ENCODE data around the gene TNFRSF12A. TPM values are rescaled to one million over a fixed set of nuclear protein-coding genes. Genes with fewer than 3 reads are reported as not detected.

TNFRSF12A gene
- total and polyA plus RNA-seq, 2 of the 4 experiments (the other 2 are of a cell fraction), result 103 to 304 TPM

Small RNA genes within 50 kb of the gene (microRNA-seq; reads per million reads assigned to microRNA genes)
- not detected for gene LINC00514 (ENCODE audit: insufficient read depth, insufficient read length)

Small RNA genes within 50 kb of the gene (small RNA-seq; reads per million reads assigned to genes)
- gene LINC00514, result 0 reads per million in 5 experiments

Other genes starting within 250 kb of the TNFRSF12A start
- gene ELOB, start 243.1 kb upstream of the TNFRSF12A start, total RNA-seq (2012; rRNA removed), result 225 and 5,859 TPM in 2 replicates
- gene ELOB, start 243.1 kb upstream of the TNFRSF12A start, polyA plus RNA-seq (2012; rRNA removed), result 442 and 481 TPM in 2 replicates
- not detected in 2 replicates for gene PRSS33, start 232.8 kb upstream of the TNFRSF12A start, total RNA-seq (2012; rRNA removed)
- not detected in 2 replicates for gene PRSS33, start 232.8 kb upstream of the TNFRSF12A start, polyA plus RNA-seq (2012; rRNA removed)
- not detected in 2 replicates for gene PRSS41, start 221.9 kb upstream of the TNFRSF12A start, total RNA-seq (2012; rRNA removed)
- not detected in 2 replicates for gene PRSS41, start 221.9 kb upstream of the TNFRSF12A start, polyA plus RNA-seq (2012; rRNA removed)
- not detected in 2 replicates for gene PRSS21, start 203.1 kb upstream of the TNFRSF12A start, total RNA-seq (2012; rRNA removed)
- 0.21 and 0.47 TPM in 2 replicates for gene PRSS21, start 203.1 kb upstream of the TNFRSF12A start, polyA plus RNA-seq (2012; rRNA removed)
- gene ZG16B, start 190.1 kb upstream of the TNFRSF12A start, total RNA-seq (2012; rRNA removed), result 0.28 and 0.54 TPM in 2 replicates
- 0.46 and 0.65 TPM in 2 replicates for gene ZG16B, start 190.1 kb upstream of the TNFRSF12A start, polyA plus RNA-seq (2012; rRNA removed)
- gene PRSS22, start 162.2 kb upstream of the TNFRSF12A start, total RNA-seq (2012; rRNA removed), result not detected in 2 replicates
- gene PRSS22, start 162.2 kb upstream of the TNFRSF12A start, polyA plus RNA-seq (2012; rRNA removed), result not detected in 2 replicates
- gene FLYWCH2, start 137.2 kb upstream of the TNFRSF12A start, total RNA-seq (2012; rRNA removed), result 42.3 and 48.9 TPM in 2 replicates
- gene FLYWCH2, start 137.2 kb upstream of the TNFRSF12A start, polyA plus RNA-seq (2012; rRNA removed), result 66.3 and 77.2 TPM in 2 replicates
- gene FLYWCH1, start 108.4 kb upstream of the TNFRSF12A start, total RNA-seq (2012; rRNA removed), result 14.3 and 16.1 TPM in 2 replicates
- gene FLYWCH1, start 108.4 kb upstream of the TNFRSF12A start, polyA plus RNA-seq (2012; rRNA removed), result 25.2 and 32.3 TPM in 2 replicates
- not detected in 2 replicates for gene KREMEN2, start 56.1 kb upstream of the TNFRSF12A start, total RNA-seq (2012; rRNA removed)
- gene KREMEN2, start 56.1 kb upstream of the TNFRSF12A start, polyA plus RNA-seq (2012; rRNA removed), result 0.03 and 0.11 TPM in 2 replicates
- gene PAQR4, start 51.0 kb upstream of the TNFRSF12A start, total RNA-seq (2012; rRNA removed), result 2.2 TPM in 2 replicates
- 10.0 and 10.1 TPM in 2 replicates for gene PAQR4, start 51.0 kb upstream of the TNFRSF12A start, polyA plus RNA-seq (2012; rRNA removed)
- gene PKMYT1, start 39.9 kb upstream of the TNFRSF12A start, total RNA-seq (2012; rRNA removed), result 1.8 and 2.8 TPM in 2 replicates
- gene PKMYT1, start 39.9 kb upstream of the TNFRSF12A start, polyA plus RNA-seq (2012; rRNA removed), result 14.9 and 18.7 TPM in 2 replicates
- not detected in 2 replicates for gene CLDN9, start 7.4 kb upstream of the TNFRSF12A start, total RNA-seq (2012; rRNA removed)
- 0.05 TPM in 1 of 2 replicates, not detected in the other for gene CLDN9, start 7.4 kb upstream of the TNFRSF12A start, polyA plus RNA-seq (2012; rRNA removed)
- gene CLDN6, start 2.2 kb upstream of the TNFRSF12A start, total RNA-seq (2012; rRNA removed), result not detected in 2 replicates
- gene CLDN6, start 2.2 kb upstream of the TNFRSF12A start, polyA plus RNA-seq (2012; rRNA removed), result 0.07 and 0.14 TPM in 2 replicates
- gene HCFC1R1, start 3.6 kb downstream of the TNFRSF12A start, total RNA-seq (2012; rRNA removed), result 7.2 and 9.7 TPM in 2 replicates
- gene HCFC1R1, start 3.6 kb downstream of the TNFRSF12A start, polyA plus RNA-seq (2012; rRNA removed), result 57.9 and 121 TPM in 2 replicates
- gene THOC6, start 3.7 kb downstream of the TNFRSF12A start, total RNA-seq (2012; rRNA removed), result 16.1 and 16.8 TPM in 2 replicates
- gene THOC6, start 3.7 kb downstream of the TNFRSF12A start, polyA plus RNA-seq (2012; rRNA removed), result 23.1 and 26.0 TPM in 2 replicates
- under 0.01 and 0.18 TPM in 2 replicates for gene BICDL2, start 16.6 kb downstream of the TNFRSF12A start, total RNA-seq (2012; rRNA removed)
- 0.17 and 0.19 TPM in 2 replicates for gene BICDL2, start 16.6 kb downstream of the TNFRSF12A start, polyA plus RNA-seq (2012; rRNA removed)
- gene MMP25, start 26.2 kb downstream of the TNFRSF12A start, total RNA-seq (2012; rRNA removed), result not detected in 2 replicates
- 0.07 TPM in 2 replicates for gene MMP25, start 26.2 kb downstream of the TNFRSF12A start, polyA plus RNA-seq (2012; rRNA removed)
- 21.7 and 25.6 TPM in 2 replicates for gene IL32, start 45.3 kb downstream of the TNFRSF12A start, total RNA-seq (2012; rRNA removed)
- gene IL32, start 45.3 kb downstream of the TNFRSF12A start, polyA plus RNA-seq (2012; rRNA removed), result 95.7 and 99.9 TPM in 2 replicates
- gene ZSCAN10, start 78.9 kb downstream of the TNFRSF12A start, total RNA-seq (2012; rRNA removed), result not detected in 2 replicates
- gene ZSCAN10, start 78.9 kb downstream of the TNFRSF12A start, polyA plus RNA-seq (2012; rRNA removed), result not detected in 2 replicates
- 8.2 and 8.3 TPM in 2 replicates for gene ZNF205, start 92.2 kb downstream of the TNFRSF12A start, total RNA-seq (2012; rRNA removed)
- 12.7 and 14.5 TPM in 2 replicates for gene ZNF205, start 92.2 kb downstream of the TNFRSF12A start, polyA plus RNA-seq (2012; rRNA removed)
- 0.56 and 0.72 TPM in 2 replicates for gene ZNF213, start 114.7 kb downstream of the TNFRSF12A start, total RNA-seq (2012; rRNA removed)
- 4.0 and 4.1 TPM in 2 replicates for gene ZNF213, start 114.7 kb downstream of the TNFRSF12A start, polyA plus RNA-seq (2012; rRNA removed)
- gene OR1F1, start 167.8 kb downstream of the TNFRSF12A start, total RNA-seq (2012; rRNA removed), result not detected in 2 replicates
- gene OR1F1, start 167.8 kb downstream of the TNFRSF12A start, polyA plus RNA-seq (2012; rRNA removed), result 0.12 and 0.27 TPM in 2 replicates
- gene ZNF200, start 214.8 kb downstream of the TNFRSF12A start, total RNA-seq (2012; rRNA removed), result 7.5 and 8.3 TPM in 2 replicates
- gene ZNF200, start 214.8 kb downstream of the TNFRSF12A start, polyA plus RNA-seq (2012; rRNA removed), result 2.8 and 3.7 TPM in 2 replicates
- gene MEFV, start 236.3 kb downstream of the TNFRSF12A start, total RNA-seq (2012; rRNA removed), result not detected in 2 replicates
- not detected in 2 replicates for gene MEFV, start 236.3 kb downstream of the TNFRSF12A start, polyA plus RNA-seq (2012; rRNA removed)

Data from IMR-90 (cell line).